ENCODE measurements around the gene ATP11C. TPM values are rescaled to one million over a fixed set of nuclear protein-coding genes. Genes with fewer than 3 reads are reported as not detected.
A peak's percentile ranks its signal among the peaks of the same experiment; 100 is the strongest.
"Not testable (repeated sequence)": the region's sequence is repeated elsewhere in the genome, so short reads cannot be mapped to it uniquely, and the experiment has no call there.

Gene ATP11C
- total RNA-seq, 4 donors from 2014 or later = 23.5 to 41.8 (median 32.5) TPM

DNA sequence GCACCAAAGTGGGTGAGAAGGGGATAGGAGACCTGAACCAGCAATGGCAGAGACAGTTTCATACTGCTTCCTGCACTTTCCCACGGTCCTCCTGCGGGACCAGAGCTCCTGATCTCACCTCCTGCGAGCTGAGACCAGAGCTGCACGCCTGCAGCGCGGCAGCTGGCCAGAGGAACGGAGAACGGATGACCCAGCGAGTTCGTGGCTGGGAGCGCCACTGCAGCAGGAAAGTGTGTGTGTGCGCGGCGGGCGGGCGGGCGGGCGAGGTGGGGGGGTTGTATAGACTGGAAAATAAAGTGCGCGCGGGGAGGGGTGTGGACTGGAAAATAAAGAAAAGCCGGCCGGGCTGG lies 241.4 kb downstream of the ATP11C start:
- ATAC-seq (ENCODE audit: low FRiP score) (no peak), DNase-seq (ENCODE audit: low spot score) (no peak)

DNA sequence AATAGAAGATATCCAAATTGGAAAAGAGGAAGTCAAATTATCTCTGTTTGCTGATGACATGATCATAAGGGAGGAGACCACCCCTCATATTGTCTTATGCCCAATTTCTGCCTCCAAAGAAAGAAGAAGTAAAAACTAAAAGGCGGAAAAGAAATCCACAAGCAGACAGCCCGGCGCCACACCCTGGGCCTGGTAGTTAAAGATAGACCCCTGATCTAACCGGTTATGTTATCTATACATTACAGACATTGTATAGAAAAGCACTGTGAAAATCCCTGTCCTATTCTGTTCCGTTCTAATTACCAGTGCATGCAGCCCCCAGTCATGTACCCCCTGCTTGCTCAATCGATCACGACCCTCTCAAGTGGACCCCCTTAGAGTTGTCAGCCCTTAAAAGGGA lies 247.7 kb downstream of the ATP11C start:
- ATAC-seq (ENCODE audit: low FRiP score); DNase-seq (ENCODE audit: low spot score): not testable (repeated sequence)

More for the DNA sequence above, 241.4 kb downstream of the ATP11C start:
- TF ChIP-seq, protein P1, sequence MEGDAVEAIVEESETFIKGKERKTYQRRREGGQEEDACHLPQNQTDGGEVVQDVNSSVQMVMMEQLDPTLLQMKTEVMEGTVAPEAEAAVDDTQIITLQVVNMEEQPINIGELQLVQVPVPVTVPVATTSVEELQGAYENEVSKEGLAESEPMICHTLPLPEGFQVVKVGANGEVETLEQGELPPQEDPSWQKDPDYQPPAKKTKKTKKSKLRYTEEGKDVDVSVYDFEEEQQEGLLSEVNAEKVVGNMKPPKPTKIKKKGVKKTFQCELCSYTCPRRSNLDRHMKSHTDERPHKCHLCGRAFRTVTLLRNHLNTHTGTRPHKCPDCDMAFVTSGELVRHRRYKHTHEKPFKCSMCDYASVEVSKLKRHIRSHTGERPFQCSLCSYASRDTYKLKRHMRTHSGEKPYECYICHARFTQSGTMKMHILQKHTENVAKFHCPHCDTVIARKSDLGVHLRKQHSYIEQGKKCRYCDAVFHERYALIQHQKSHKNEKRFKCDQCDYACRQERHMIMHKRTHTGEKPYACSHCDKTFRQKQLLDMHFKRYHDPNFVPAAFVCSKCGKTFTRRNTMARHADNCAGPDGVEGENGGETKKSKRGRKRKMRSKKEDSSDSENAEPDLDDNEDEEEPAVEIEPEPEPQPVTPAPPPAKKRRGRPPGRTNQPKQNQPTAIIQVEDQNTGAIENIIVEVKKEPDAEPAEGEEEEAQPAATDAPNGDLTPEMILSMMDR (IDR thresholded peaks at IDR 0.05) = no peak

DNA sequence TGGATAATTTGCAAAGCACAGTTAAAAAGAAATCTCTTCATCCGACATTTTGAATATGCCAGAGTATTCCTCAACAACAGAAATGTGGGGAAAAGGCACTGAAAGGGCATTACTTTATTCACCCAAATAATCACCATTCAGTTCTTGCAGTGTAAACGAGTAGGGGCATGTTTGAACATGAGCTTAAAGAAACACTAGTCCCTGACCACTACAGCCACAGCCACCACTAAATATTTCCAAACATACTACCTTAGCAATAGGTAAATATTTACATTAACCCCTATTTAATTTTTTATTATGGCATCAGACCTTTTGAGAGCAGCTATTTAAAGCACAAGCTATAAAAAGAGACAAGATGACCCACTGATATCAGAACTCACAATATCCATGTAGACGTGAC lies 252.5 kb downstream of the ATP11C start:
- ATAC-seq (ENCODE audit: low FRiP score) = no peak
- TF ChIP-seq, protein P1 (IDR thresholded peaks at IDR 0.05) = no peak
- no peak for DNase-seq (ENCODE audit: low spot score)

Small RNA genes within 50 kb of the gene (small RNA-seq; reads per million reads assigned to genes)
- gene MIR505 (1.7 reads per million, percentile 27 among the genes with 10 or more reads in this experiment), gene RF00425 (not detected), gene RF01210 (not detected), gene RNU6ATAC23P (not detected)

Other genes starting within 250 kb of the ATP11C start
- gene MCF2, start 224.9 kb downstream of the ATP11C start, total RNA-seq = under 1 TPM in 2 of 4 donors, not detected in 2; 0.28 to 0.38 TPM
- gene CXorf66, start 32.5 kb upstream of the ATP11C start, total RNA-seq = not detected